H1 (cell line): ENCODE measurements around the gene CTLA4. TPM values are rescaled to one million over a fixed set of nuclear protein-coding genes. Genes with fewer than 3 reads are reported as not detected.

Experiments
- CTCF ChIA-PET: fragments of 300-600 bp; sonication (Branson Sonifier 250); formaldehyde crosslinking; loops from one replicate; lab custom pipeline; 2021; ENCODE audit not compliant: partially characterized antibody; lab: Charles Lee
- POLR2A ChIA-PET: fragments of 300-600 bp; sonication (Branson Sonifier 250); formaldehyde crosslinking; loops from one replicate; lab custom pipeline; 2021; ENCODE audit warnings: inconsistent platforms; ENCODE audit not compliant: partially characterized antibody; lab: Charles Lee
- DNase-seq, 2 experiments: peaks; one replicate each; pipeline versions ENCODE4 v3.0.0 to v3.0.0-alpha.2; 2010 to 2022; ENCODE audit warnings: low spot score in 2 of 2, low read depth in 1 of 2, mixed read lengths in 1 of 2
- FAIRE-seq: peaks from 2 replicates; lab custom pipeline; 2011; peaks lifted over from hg19 to GRCh38; lab: Jason Lieb, UNC
- H2AFZ ChIP-seq: 2 replicates; pipeline ENCODE4 v1.8.1; 2012; ENCODE audit warnings: low read length, inconsistent platforms
- H2AK5ac ChIP-seq: 2 replicates; pipeline ENCODE4 v1.6.1; 2013; ENCODE audit warnings: low read depth, low read length
- H2BK120ac ChIP-seq: replicated peaks from 2 replicates; pipeline ENCODE3; 2013; ENCODE audit warnings: low read depth, low read length, inconsistent platforms
- H2BK12ac ChIP-seq: 2 replicates; pipeline ENCODE4 v1.6.1; 2013; ENCODE audit warnings: low read depth, low read length
- H2BK15ac ChIP-seq: 2 replicates; pipeline ENCODE4 v1.6.1; 2013; ENCODE audit warnings: low read length
- H2BK20ac ChIP-seq: 2 replicates; pipeline ENCODE4 v1.6.1; 2013; ENCODE audit warnings: low read length
- H2BK5ac ChIP-seq: 2 replicates; pipeline ENCODE4 v1.6.1; 2013; ENCODE audit warnings: low read depth, low read length
- H3K14ac ChIP-seq: 2 replicates; pipeline ENCODE4 v1.6.1; 2013; ENCODE audit warnings: inconsistent platforms; ENCODE audit not compliant: insufficient read length
- H3K18ac ChIP-seq: 2 replicates; pipeline ENCODE4 v1.6.1; 2013; ENCODE audit warnings: low read length; ENCODE audit errors: extremely low read depth
- H3K23ac ChIP-seq: 2 replicates; pipeline ENCODE4 v1.6.1; 2013; ENCODE audit warnings: inconsistent platforms; ENCODE audit not compliant: insufficient read length
- H3K23me2 ChIP-seq: 2 replicates; pipeline ENCODE4 v1.6.1; 2013; ENCODE audit warnings: low read depth, low read length
- H3K27ac ChIP-seq: 2 replicates; pipeline ENCODE4 v1.6.1; 2011; ENCODE audit warnings: low read depth, low read length, inconsistent platforms
- H3K27me3 ChIP-seq, 4 experiments: replicated peaks in 1 of 4; 1 replicate in 1 of 4; 2 replicates in 3 of 4; pipeline versions ENCODE4 v1.6.1 to v1.8.1; 2011 to 2013; ENCODE audit warnings: low read length in 3 of 4, mild to moderate bottlenecking in 3 of 4, inconsistent platforms in 2 of 4, mixed read lengths in 2 of 4, moderate library complexity in 1 of 4; ENCODE audit not compliant: control insufficient read depth in 3 of 4, insufficient read depth in 3 of 4; ENCODE audit errors: extremely low read depth in 1 of 4
- H3K36me3 ChIP-seq, 4 experiments: 2 replicates each; pipeline versions ENCODE4 v1.6.1 to v1.8.1; 2011 to 2013; ENCODE audit warnings: mild to moderate bottlenecking in 4 of 4, low read length in 3 of 4, moderate library complexity in 2 of 4, control low read depth in 1 of 4, inconsistent platforms in 1 of 4; ENCODE audit not compliant: insufficient read depth in 4 of 4, control insufficient read depth in 2 of 4
- H3K4ac ChIP-seq: replicated peaks from 2 replicates; pipeline ENCODE3; 2013; ENCODE audit warnings: low read length, low read depth, mixed read lengths, inconsistent platforms; ENCODE audit not compliant: insufficient read length
- H3K4me1 ChIP-seq, 4 experiments: replicated peaks in 1 of 4; 1 replicate in 1 of 4; 2 replicates in 3 of 4; pipeline versions ENCODE4 v1.6.1 to v1.8.1; 2011 to 2013; ENCODE audit warnings: low read length in 3 of 4, inconsistent platforms in 2 of 4, mixed read lengths in 1 of 4; ENCODE audit not compliant: insufficient read depth in 4 of 4, control insufficient read depth in 3 of 4
- H3K4me2 ChIP-seq, 2 experiments: 2 replicates each; pipeline versions ENCODE4 v1.6.1 to v1.8.1; 2011 to 2013; ENCODE audit warnings: low read depth in 2 of 2, low read length in 2 of 2, control low read depth in 1 of 2, inconsistent platforms in 1 of 2, mild to moderate bottlenecking in 1 of 2; ENCODE audit not compliant: insufficient read depth in 1 of 2
- H3K4me3 ChIP-seq, 4 experiments: fragments of 200-600, 300-600 bp in 1 of 4; sonication (generic), shearing (Covaris generic), sonication (Bioruptor Twin) in 1 of 4; 2 replicates each; pipeline versions ENCODE4 v1.5.1 to v1.8.1; 2011 to 2016; ENCODE audit warnings: low read length in 4 of 4, low read depth in 3 of 4, control low read depth in 2 of 4, inconsistent platforms in 2 of 4, mild to moderate bottlenecking in 2 of 4, mixed read lengths in 1 of 4, moderate library complexity in 1 of 4; ENCODE audit not compliant: insufficient read depth in 2 of 4; ENCODE audit errors: extremely low read depth in 1 of 4
- H3K56ac ChIP-seq: replicated peaks from 2 replicates; pipeline ENCODE3; 2013; ENCODE audit warnings: low read depth, mild to moderate bottlenecking, mixed read lengths, low read length, inconsistent platforms; ENCODE audit not compliant: insufficient read length
- H3K79me1 ChIP-seq: 2 replicates; pipeline ENCODE4 v1.6.1; 2013; ENCODE audit warnings: low read depth, low read length, control low read depth
- H3K79me2 ChIP-seq, 2 experiments: 2 replicates each; pipeline versions ENCODE4 v1.6.1 to v1.8.1; 2012 to 2013; ENCODE audit warnings: low read length in 2 of 2, mild to moderate bottlenecking in 2 of 2, inconsistent platforms in 1 of 2; ENCODE audit not compliant: insufficient read depth in 2 of 2, control insufficient read depth in 1 of 2
- H3K9ac ChIP-seq, 4 experiments: replicated peaks in 1 of 4; 1 replicate in 1 of 4; 2 replicates in 3 of 4; pipeline versions ENCODE4 v1.6.1 to v1.8.1; 2011 to 2013; ENCODE audit warnings: low read depth in 3 of 4, low read length in 3 of 4, control low read depth in 2 of 4, mild to moderate bottlenecking in 2 of 4, moderate library complexity in 2 of 4, inconsistent platforms in 1 of 4; ENCODE audit errors: extremely low read depth in 1 of 4
- H3K9me3 ChIP-seq, 2 experiments: 2 replicates each; pipeline versions ENCODE4 v1.6.1 to v1.8.1; 2012 to 2013; ENCODE audit warnings: mild to moderate bottlenecking in 2 of 2, moderate library complexity in 2 of 2, control low read depth in 1 of 2, inconsistent platforms in 1 of 2, low read depth in 1 of 2, low read length in 1 of 2, mixed read lengths in 1 of 2; ENCODE audit not compliant: insufficient read depth in 2 of 2
- H4K20me1 ChIP-seq, 2 experiments: replicated peaks in 1 of 2; 2 replicates each; pipeline versions ENCODE3 to v1.8.1; 2011 to 2013; ENCODE audit warnings: inconsistent platforms in 2 of 2, low read length in 2 of 2, mild to moderate bottlenecking in 1 of 2; ENCODE audit not compliant: insufficient read depth in 2 of 2, control insufficient read depth in 1 of 2
- H4K5ac ChIP-seq: 2 replicates; pipeline ENCODE4 v1.6.1; 2013; ENCODE audit warnings: low read length, low read depth, mixed read lengths, inconsistent platforms; ENCODE audit not compliant: insufficient read length
- H4K8ac ChIP-seq: 2 replicates; pipeline ENCODE4 v1.8.0; 2013; ENCODE audit warnings: mild to moderate bottlenecking, moderate library complexity, low read length, inconsistent platforms; ENCODE audit not compliant: insufficient read depth; ENCODE audit errors: extremely low read depth
- H4K91ac ChIP-seq: replicated peaks from 2 replicates; pipeline ENCODE3; 2013; ENCODE audit warnings: low read length, mixed read lengths, inconsistent platforms; ENCODE audit not compliant: insufficient read length
- BCL11A ChIP-seq, 2 experiments: IDR thresholded peaks; one replicate each; pipeline ENCODE4 v1.6.1; 2011; ENCODE audit warnings: low read depth in 2 of 2, low read length in 2 of 2, mild to moderate bottlenecking in 2 of 2
- BRCA1 ChIP-seq: IDR thresholded peaks from 2 replicates; pipeline ENCODE4 v1.6.1; 2012; ENCODE audit warnings: low read depth, low read length, improper control_type of control experiment
- CREB1 ChIP-seq: IDR thresholded peaks from 2 replicates; pipeline ENCODE4 v1.6.1; 2012; ENCODE audit warnings: inconsistent platforms
- EGR1 ChIP-seq: IDR thresholded peaks from 2 replicates; pipeline ENCODE4 v1.6.1; 2011; ENCODE audit warnings: low read depth, low read length, borderline replicate concordance
- GABPA ChIP-seq: IDR thresholded peaks from 2 replicates; pipeline ENCODE4 v1.6.1; 2011; ENCODE audit warnings: mild to moderate bottlenecking, low read length, moderate library complexity, borderline replicate concordance; ENCODE audit not compliant: insufficient read depth
- JUN ChIP-seq: IDR thresholded peaks from 2 replicates; pipeline ENCODE4 v1.6.1; 2011; ENCODE audit warnings: low read depth, mild to moderate bottlenecking, improper control_type of control experiment, low read length
- JUND ChIP-seq: IDR thresholded peaks from 2 replicates; pipeline ENCODE4 v1.6.1; 2011; ENCODE audit warnings: mild to moderate bottlenecking, improper control_type of control experiment, low read length
- MAX ChIP-seq: IDR thresholded peaks from 2 replicates; pipeline ENCODE4 v1.6.1; 2012; ENCODE audit warnings: inconsistent platforms
- NANOG ChIP-seq: IDR thresholded peaks from 2 replicates; pipeline ENCODE4 v1.6.1; 2011; ENCODE audit warnings: low read length, low read depth, mild to moderate bottlenecking, inconsistent platforms; ENCODE audit not compliant: insufficient read depth, poor library complexity, severe bottlenecking
- POLR2A ChIP-seq, 2 experiments: IDR thresholded peaks; 1 replicate in 1 of 2; 2 replicates in 1 of 2; pipeline ENCODE4 v1.6.1; 2011; ENCODE audit warnings: low read depth in 2 of 2, low read length in 2 of 2, mild to moderate bottlenecking in 2 of 2; ENCODE audit errors: control extremely low read depth in 1 of 2
- POU5F1 ChIP-seq: IDR thresholded peaks from 2 replicates; pipeline ENCODE4 v1.6.1; 2011; ENCODE audit warnings: low read depth, mild to moderate bottlenecking, low read length, moderate library complexity
- SIRT6 ChIP-seq: IDR thresholded peaks from one replicate; pipeline ENCODE4 v1.7.1; 2012; ENCODE audit warnings: low read length, inconsistent platforms
- SUZ12 ChIP-seq: fragments of 200-600 bp; sonication (generic); IDR thresholded peaks from 2 replicates; pipeline ENCODE4 v1.6.1; 2012; ENCODE audit warnings: mild to moderate bottlenecking, inconsistent platforms, low read length, moderate library complexity, mixed read lengths
- TEAD4 ChIP-seq: IDR thresholded peaks from 2 replicates; pipeline ENCODE4 v1.6.1; 2012; ENCODE audit warnings: low read depth, low read length, inconsistent platforms, mixed read lengths
- YY1 ChIP-seq: IDR thresholded peaks from 2 replicates; pipeline ENCODE4 v1.6.1; 2011; ENCODE audit warnings: low read depth, mild to moderate bottlenecking, low read length
- WGBS, 2 experiments: shearing (Covaris generic) in 1 of 2; methylation state at CpG; one replicate each; pipeline versions ENCODE4 v1.1.6 to v1.1.7; 2013 to 2015; ENCODE audit warnings: low lambda C conversion rate in 2 of 2, mixed read lengths in 2 of 2, inconsistent platforms in 1 of 2, low coverage in 1 of 2, missing lambda C conversion rate in 1 of 2; ENCODE audit not compliant: insufficient replicate concordance in 2 of 2, insufficient coverage in 1 of 2, insufficient read length in 1 of 2; ENCODE audit errors: extremely low coverage in 1 of 2, missing lambda C conversion rate in 1 of 2; 5-methylcytosine and 5-hydroxymethylcytosine counted together
- polyA plus RNA-seq, 7 experiments: library from polyadenylated mRNA; depleted of rRNA in 3 of 7; stranded (reverse) in 5 of 7; unstranded in 2 of 7; fragments of >200 nt in 5 of 7; fragments of 200-250 nt in 2 of 7; gene quantifications; 1 replicate in 5 of 7; 2 replicates in 1 of 7; 4 replicates in 1 of 7; pipeline versions ENCODE4 v1.2.1 to v1.2.3, GENCODE V29; 2011 to 2013; ENCODE audit warnings: missing spikeins in 2 of 7, mixed read lengths in 2 of 7
- total RNA-seq: library from RNA; stranded (reverse); fragmentation: NEBNext Ultra II Directional; extraction: Animal tissue kit (Norgen Biotek cat#: 25700); gene quantifications from 2 replicates; pipeline ENCODE4 v1.2.1, GENCODE V29; 2021

Gene CTLA4
- total and polyA plus RNA-seq, 2 of the 8 experiments (the other 6 are each of a cell fraction or from before 2014, with no cell fraction given): not detected

- Histone ChIP-seq H4K5ac (no peak overlapping the region), H3K4me3 (no peak overlapping the region), H2BK120ac (no peak overlapping the region), H3K27me3 (no peaks in the 10 kb centered on the region), H2AFZ (no peak overlapping the region), H2AK5ac (no peak overlapping the region), H3K9ac (no peak overlapping the region), H3K79me2 (no peaks in the 10 kb centered on the region), H3K23me2 (no peaks in the 10 kb centered on the region), H3K4ac (no peak overlapping the region), H3K56ac (no peak overlapping the region), H4K91ac (no peak overlapping the region), H3K4me1 (no peaks in the 10 kb centered on the region), H3K27ac (no peak overlapping the region), H2BK20ac (no peak overlapping the region), H3K18ac (no peak overlapping the region), H3K23ac (no peak overlapping the region), H3K4me2 (no peak overlapping the region), H3K14ac (no peak overlapping the region), H3K9me3 (no peaks in the 10 kb centered on the region), H3K79me1 (no peaks in the 10 kb centered on the region), H2BK15ac (no peak overlapping the region), H2BK12ac (no peak overlapping the region), H3K36me3 (no peaks in the 10 kb centered on the region), H4K8ac (no peak overlapping the region), H2BK5ac (no peak overlapping the region), H4K20me1 (no peaks in the 10 kb centered on the region)
- ChIA-PET CTCF (interaction anchor here (0.5 to 1.3 kb wide), 2 partner anchors 34 to 389 kb away, joined by 3 read pairs; no protein-coding TSS in a partner anchor), POLR2A (no interaction called here)
- 90% methylated on average over 6 of the region's 6 CpGs; no CpG with 5 or more reads in 1 of the 2 experiments for WGBS, 2 experiments
- DNase-seq: no peak
- TF ChIP-seq BRCA1: no peak
- no peak for TF ChIP-seq JUND
- no peak for TF ChIP-seq POLR2A (IDR thresholded peaks at IDR 0.05; ENCODE audit: control extremely low read depth in 1 of 2, low read depth in 2 of 2, low read length in 2 of 2)
- no peak for TF ChIP-seq TEAD4
- no peak for TF ChIP-seq EGR1
- TF ChIP-seq CREB1: no peak
- TF ChIP-seq YY1: no peak
- no peak for TF ChIP-seq POU5F1
- no peak for TF ChIP-seq SIRT6
- TF ChIP-seq JUN: no peak
- no peak for TF ChIP-seq BCL11A (IDR thresholded peaks at IDR 0.05; ENCODE audit: low read depth in 2 of 2, low read length in 2 of 2)
- no peak for TF ChIP-seq MAX
- no peak for TF ChIP-seq SUZ12
- no peak for TF ChIP-seq GABPA
- no peak for TF ChIP-seq NANOG
- FAIRE-seq: no peak
These were observed 3.9 kb downstream of the CTLA4 start for GRCh38 chr2:203871371-203871983.
